Gastrocnemius medialis (tissue), 4 donors: ENCODE data around the gene DNM3. TPM values are rescaled to one million over a fixed set of nuclear protein-coding genes. Genes with fewer than 3 reads are reported as not detected.
"Not testable (repeated sequence)": the region's sequence is repeated elsewhere in the genome, so short reads cannot be mapped to it uniquely, and the experiment has no call there.

Source experiments
- ATAC-seq, 2 donors: fragments of 150-250 bp; one replicate each; pipeline ENCODE4 v1.9.1; 2016
- DNase-seq, 2 donors: peaks; one replicate each; pipeline ENCODE4 v3.0.0-alpha.2; 2019
- H3K27ac ChIP-seq, 4 donors: fragments of 200-600 bp; sonication (generic); 1 replicate in 1 of 4; 2 replicates in 3 of 4; pipeline ENCODE4 v1.5.1; 2016 to 2018; ENCODE audit warnings: mild to moderate bottlenecking in 2 of 4, moderate library complexity in 1 of 4
- H3K27me3 ChIP-seq, 3 donors: fragments of 200-600 bp; sonication (generic) in 2 of 3; 1 replicate in 1 of 3; 2 replicates in 2 of 3; pipeline versions ENCODE4 v1.5.1 to v1.6.0; 2016 to 2019; ENCODE audit warnings: mild to moderate bottlenecking in 1 of 3, moderate library complexity in 1 of 3
- H3K36me3 ChIP-seq, 2 donors: fragments of 200-600 bp; sonication (generic) in 1 of 2; one replicate each; pipeline ENCODE4 v1.5.1; 2017 to 2018
- H3K4me1 ChIP-seq, 2 donors: fragments of 200-600 bp; sonication (generic) in 1 of 2; one replicate each; pipeline ENCODE4 v1.5.1; 2016 to 2017; ENCODE audit warnings: mild to moderate bottlenecking in 2 of 2
- H3K4me3 ChIP-seq, 4 donors: fragments of 200-600 bp; sonication (generic) in 3 of 4; 1 replicate in 1 of 4; 2 replicates in 3 of 4; pipeline ENCODE4 v1.5.1; 2016 to 2019; ENCODE audit warnings: mild to moderate bottlenecking in 2 of 4
- H3K9me3 ChIP-seq, 3 donors: fragments of 200-600 bp; sonication (generic) in 2 of 3; 1 replicate in 1 of 3; 2 replicates in 2 of 3; pipeline ENCODE4 v1.5.1; 2016 to 2019
- POLR2A ChIP-seq, 2 donors: fragments of 450-650 bp; IDR thresholded peaks; one replicate each; pipeline ENCODE4 v1.6.1; 2017; ENCODE audit warnings: antibody characterized with exemption in 2 of 2, mild to moderate bottlenecking in 2 of 2, moderate library complexity in 2 of 2
- in situ Hi-C, 4 donors: fragments of 200-750 bp; cut with MboI; loops; one replicate each; pipeline versions ENCODE4 v1.15.0 to v1.8.0; 2017; ENCODE audit warnings: low sequenced_read_pairs in 4 of 4
- intact Hi-C: fragments of 100-400 bp; cut with DNase I; formaldehyde crosslinking; loops from one replicate; pipeline ENCODE4 v1.15.1; 2023; ENCODE audit warnings: low total_unique reads
- total RNA-seq, 4 donors: library from RNA; depleted of rRNA; stranded (reverse); fragments of >200 nt; gene quantifications; one replicate each; pipeline versions ENCODE4 v1.1.0 to v1.2.3, GENCODE V29; 2016
- TF ChIP-seq, protein P1 (sequence below), 5 experiments: fragments of 450-650 bp in 3 of 5; fragments of 200-600 bp in 2 of 5; sonication (generic) in 2 of 5; IDR thresholded peaks in 4 of 5; conservative IDR thresholded peaks in 1 of 5; 1 replicate in 4 of 5; 2 replicates in 1 of 5; pipeline ENCODE4 v1.5.1; 2016 to 2019; ENCODE audit warnings: antibody characterized with exemption in 5 of 5, mild to moderate bottlenecking in 3 of 5, moderate library complexity in 3 of 5

DNM3 gene
- total RNA-seq, 4 donors from 2014 or later, result 0.35 to 1.6 (median 1.1) TPM

GRCh38 chr1:172041102-172041501 is 199.8 kb downstream of the DNM3 start:
- in situ Hi-C loops (no loop called here), intact Hi-C loops (no loop called here)
- Histone ChIP-seq H3K27me3 (no peaks in the 10 kb centered on the region), H3K36me3 (peaks cover 0 to 4% of the 10 kb centered on the region in 2 donors), H3K4me3 (no peak overlapping the region), H3K4me1 (no peaks in the 10 kb centered on the region), H3K9me3 (no peaks in the 10 kb centered on the region), H3K27ac (no peak overlapping the region)
- ATAC-seq (no peak), DNase-seq (no peak)
- TF ChIP-seq POLR2A (IDR thresholded peaks at IDR 0.05), result no peak
- TF ChIP-seq, protein P1, sequence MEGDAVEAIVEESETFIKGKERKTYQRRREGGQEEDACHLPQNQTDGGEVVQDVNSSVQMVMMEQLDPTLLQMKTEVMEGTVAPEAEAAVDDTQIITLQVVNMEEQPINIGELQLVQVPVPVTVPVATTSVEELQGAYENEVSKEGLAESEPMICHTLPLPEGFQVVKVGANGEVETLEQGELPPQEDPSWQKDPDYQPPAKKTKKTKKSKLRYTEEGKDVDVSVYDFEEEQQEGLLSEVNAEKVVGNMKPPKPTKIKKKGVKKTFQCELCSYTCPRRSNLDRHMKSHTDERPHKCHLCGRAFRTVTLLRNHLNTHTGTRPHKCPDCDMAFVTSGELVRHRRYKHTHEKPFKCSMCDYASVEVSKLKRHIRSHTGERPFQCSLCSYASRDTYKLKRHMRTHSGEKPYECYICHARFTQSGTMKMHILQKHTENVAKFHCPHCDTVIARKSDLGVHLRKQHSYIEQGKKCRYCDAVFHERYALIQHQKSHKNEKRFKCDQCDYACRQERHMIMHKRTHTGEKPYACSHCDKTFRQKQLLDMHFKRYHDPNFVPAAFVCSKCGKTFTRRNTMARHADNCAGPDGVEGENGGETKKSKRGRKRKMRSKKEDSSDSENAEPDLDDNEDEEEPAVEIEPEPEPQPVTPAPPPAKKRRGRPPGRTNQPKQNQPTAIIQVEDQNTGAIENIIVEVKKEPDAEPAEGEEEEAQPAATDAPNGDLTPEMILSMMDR (IDR thresholded peaks at IDR 0.05 in 4 of 5, conservative IDR thresholded peaks at IDR 0.05 in 1 of 5), result no peak

DNA sequence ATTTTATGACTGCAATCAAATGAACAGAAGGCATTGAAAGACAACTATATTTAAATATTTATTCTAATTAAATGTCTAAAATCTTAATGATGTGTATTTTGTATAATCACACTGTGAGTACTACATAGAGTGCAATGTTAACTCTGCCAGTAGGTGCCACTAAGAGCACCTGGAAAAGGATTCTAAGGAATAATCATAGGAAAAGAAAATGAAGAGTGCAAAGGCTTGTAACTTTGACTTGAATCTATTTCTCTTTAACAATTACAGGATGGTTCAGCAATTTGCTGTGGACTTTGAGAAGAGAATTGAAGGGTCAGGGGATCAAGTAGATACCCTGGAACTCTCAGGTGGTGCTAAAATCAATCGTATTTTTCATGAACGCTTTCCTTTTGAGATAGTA is 200.4 kb downstream of the DNM3 start:
- no peak overlapping the region for H3K4me3 ChIP-seq
- ATAC-seq (peak; percentile 30 to 44), DNase-seq (no peak)
- no peaks in the 10 kb centered on the region for H3K27me3 ChIP-seq
- no peaks in the 10 kb centered on the region for H3K4me1 ChIP-seq
- no peak overlapping the region for H3K27ac ChIP-seq
- H3K36me3 ChIP-seq, result peaks cover 0 to 4% of the 10 kb centered on the region in 2 donors
- intact Hi-C loops (no loop called here), in situ Hi-C loops (no loop called here)
- H3K9me3 ChIP-seq, result no peaks in the 10 kb centered on the region
- no peak for TF ChIP-seq POLR2A (IDR thresholded peaks at IDR 0.05)
- TF ChIP-seq, protein P1 (IDR thresholded peaks at IDR 0.05 in 4 of 5, conservative IDR thresholded peaks at IDR 0.05 in 1 of 5), result peak in 3 of 5 experiments; percentile 11 to 29 (median 25)

DNA sequence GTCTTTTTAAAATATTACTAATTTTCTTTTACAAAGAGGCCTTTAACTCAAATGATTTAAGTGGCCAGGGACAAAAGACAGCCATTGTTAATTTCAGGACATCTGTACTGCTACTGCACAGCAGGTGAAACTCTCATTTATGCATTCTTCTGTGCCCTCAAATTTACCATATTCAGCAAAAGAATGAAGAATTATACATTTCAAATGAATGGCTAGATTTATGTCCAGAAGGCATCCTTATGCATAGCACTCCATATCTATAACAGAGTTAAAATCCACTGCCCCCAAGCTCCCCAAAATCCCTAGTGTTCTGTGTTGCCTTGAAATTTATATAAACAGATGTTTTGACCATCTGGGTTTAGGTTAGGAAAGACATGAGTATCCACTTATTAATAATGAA is 202.6 kb downstream of the DNM3 start:
- no peaks in the 10 kb centered on the region for H3K9me3 ChIP-seq
- no peak overlapping the region for H3K27ac ChIP-seq
- ATAC-seq (no peak), DNase-seq (no peak)
- in situ Hi-C loops, result no loop called here
- H3K27me3 ChIP-seq, result no peaks in the 10 kb centered on the region
- no peaks in the 10 kb centered on the region for H3K4me1 ChIP-seq
- H3K36me3 ChIP-seq, result no peaks in the 10 kb centered on the region
- intact Hi-C loops, result no loop called here
- TF ChIP-seq, protein P1 (IDR thresholded peaks at IDR 0.05 in 4 of 5, conservative IDR thresholded peaks at IDR 0.05 in 1 of 5), result no peak
- TF ChIP-seq POLR2A (IDR thresholded peaks at IDR 0.05), result no peak
- H3K4me3 ChIP-seq, result no peak overlapping the region

DNA sequence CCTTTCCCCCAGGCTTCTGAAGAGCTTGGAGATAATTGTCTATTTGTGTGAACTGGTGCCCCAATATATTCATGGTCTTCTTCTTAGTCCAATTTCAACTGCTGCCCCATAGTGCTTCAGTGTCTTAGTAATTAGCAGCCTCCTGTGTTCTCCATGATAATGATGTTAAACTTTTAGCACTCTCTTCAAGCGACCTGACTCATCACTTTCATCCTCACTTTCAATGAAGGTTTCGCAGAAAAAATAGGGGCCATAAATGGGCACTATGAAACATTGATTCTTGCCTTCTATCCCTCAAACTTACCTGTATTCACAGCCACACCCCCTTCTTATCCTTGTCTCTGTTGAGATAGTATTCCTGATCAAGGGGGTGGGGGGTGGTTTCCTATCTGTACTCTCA is 210.6 kb downstream of the DNM3 start:
- Histone ChIP-seq H3K27me3 (no peaks in the 10 kb centered on the region), H3K36me3 (no peaks in the 10 kb centered on the region), H3K4me3 (no peak overlapping the region), H3K9me3 (no peaks in the 10 kb centered on the region), H3K27ac (no peak overlapping the region), H3K4me1 (no peaks in the 10 kb centered on the region)
- DNase-seq (no peak), ATAC-seq (no peak)
- intact Hi-C loops (no loop called here), in situ Hi-C loops (no loop called here)
- TF ChIP-seq POLR2A (IDR thresholded peaks at IDR 0.05), result no peak
- TF ChIP-seq, protein P1 (IDR thresholded peaks at IDR 0.05 in 4 of 5, conservative IDR thresholded peaks at IDR 0.05 in 1 of 5), result no peak

GRCh38 chr1:172054172-172054571 is 212.9 kb downstream of the DNM3 start:
- no peaks in the 10 kb centered on the region for H3K4me1 ChIP-seq
- H3K27ac ChIP-seq, result no peak overlapping the region
- H3K9me3 ChIP-seq, result no peaks in the 10 kb centered on the region
- DNase-seq (no peak), ATAC-seq (no peak)
- H3K4me3 ChIP-seq, result no peak overlapping the region
- no peaks in the 10 kb centered on the region for H3K27me3 ChIP-seq
- intact Hi-C loops, result no loop called here
- no peaks in the 10 kb centered on the region for H3K36me3 ChIP-seq
- in situ Hi-C loops, result no loop called here
- TF ChIP-seq, protein P1 (IDR thresholded peaks at IDR 0.05 in 4 of 5, conservative IDR thresholded peaks at IDR 0.05 in 1 of 5), result no peak
- TF ChIP-seq POLR2A (IDR thresholded peaks at IDR 0.05), result no peak

DNA sequence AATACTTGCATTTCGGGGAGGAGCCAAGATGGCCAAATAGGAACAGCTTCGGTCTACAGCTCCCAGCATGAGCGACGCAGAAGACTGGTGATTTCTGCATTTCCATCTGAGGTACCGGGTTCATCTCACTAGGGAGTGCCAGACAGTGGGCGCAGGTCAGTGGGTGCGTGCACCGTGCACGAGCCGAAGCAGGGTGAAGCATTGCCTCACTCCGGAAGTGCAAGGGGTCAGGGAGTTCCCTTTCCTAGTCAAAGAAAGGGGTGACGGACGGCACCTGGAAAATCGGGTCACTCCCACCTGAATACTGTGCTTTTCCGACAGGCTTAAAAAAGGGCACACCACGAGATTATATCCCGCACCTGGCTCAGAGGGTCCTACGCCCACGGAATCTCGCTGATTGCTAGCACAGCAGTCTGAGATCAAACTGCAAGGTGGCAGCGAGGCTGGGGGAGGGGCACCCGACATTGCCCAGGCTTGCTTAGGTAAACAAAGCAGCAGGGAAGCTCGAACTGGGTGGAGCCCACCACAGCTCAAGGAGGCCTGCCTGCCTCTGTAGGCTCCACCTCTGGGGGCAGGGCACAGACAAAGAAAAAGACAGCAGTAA is 214.6 kb downstream of the DNM3 start:
- H3K27me3 ChIP-seq, DNase-seq, H3K36me3 ChIP-seq, H3K9me3 ChIP-seq, intact Hi-C loops, ATAC-seq, H3K4me1 ChIP-seq, H3K4me3 ChIP-seq, H3K27ac ChIP-seq, in situ Hi-C loops: not testable (repeated sequence)
